ENCODE data around the gene TTN. TPM values are rescaled to one million over a fixed set of nuclear protein-coding genes. Genes with fewer than 3 reads are reported as not detected.

Gene TTN
- total RNA-seq, 1 donor from 2014 or later = 12.2 TPM

DNA sequence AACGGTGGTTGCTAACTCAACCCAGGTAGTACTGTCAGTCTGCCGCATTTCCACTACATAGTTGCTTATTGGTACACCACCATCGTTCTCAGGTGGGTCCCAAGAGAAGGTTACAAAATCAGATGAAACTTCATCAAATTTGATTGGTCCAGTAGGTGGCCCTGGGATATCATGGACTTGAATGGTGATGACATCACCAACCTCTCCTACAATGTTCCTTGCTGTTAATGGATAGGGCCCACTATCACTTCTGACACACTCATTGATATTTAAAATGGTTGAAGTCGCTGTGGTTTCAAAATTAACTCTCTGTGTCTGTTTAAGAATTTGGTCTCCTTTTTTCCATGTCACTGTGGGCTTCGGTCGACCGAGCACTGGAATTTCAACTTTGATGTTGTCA lies 232.4 kb downstream of the TTN start:
- Mint-ChIP-seq H3K27ac (no peak overlapping the region), H3K27me3 (no peaks in the 10 kb centered on the region), H3K4me1 (ENCODE audit: low read depth) (no peaks in the 10 kb centered on the region), H3K4me3 (ENCODE audit: low read depth) (no peak overlapping the region), H3K36me3 (ENCODE audit: insufficient read depth) (peaks cover 83% of the 10 kb centered on the region), H3K9me3 (ENCODE audit: low read depth) (peaks cover 10% of the 10 kb centered on the region)
- TF ChIP-seq, protein P1, sequence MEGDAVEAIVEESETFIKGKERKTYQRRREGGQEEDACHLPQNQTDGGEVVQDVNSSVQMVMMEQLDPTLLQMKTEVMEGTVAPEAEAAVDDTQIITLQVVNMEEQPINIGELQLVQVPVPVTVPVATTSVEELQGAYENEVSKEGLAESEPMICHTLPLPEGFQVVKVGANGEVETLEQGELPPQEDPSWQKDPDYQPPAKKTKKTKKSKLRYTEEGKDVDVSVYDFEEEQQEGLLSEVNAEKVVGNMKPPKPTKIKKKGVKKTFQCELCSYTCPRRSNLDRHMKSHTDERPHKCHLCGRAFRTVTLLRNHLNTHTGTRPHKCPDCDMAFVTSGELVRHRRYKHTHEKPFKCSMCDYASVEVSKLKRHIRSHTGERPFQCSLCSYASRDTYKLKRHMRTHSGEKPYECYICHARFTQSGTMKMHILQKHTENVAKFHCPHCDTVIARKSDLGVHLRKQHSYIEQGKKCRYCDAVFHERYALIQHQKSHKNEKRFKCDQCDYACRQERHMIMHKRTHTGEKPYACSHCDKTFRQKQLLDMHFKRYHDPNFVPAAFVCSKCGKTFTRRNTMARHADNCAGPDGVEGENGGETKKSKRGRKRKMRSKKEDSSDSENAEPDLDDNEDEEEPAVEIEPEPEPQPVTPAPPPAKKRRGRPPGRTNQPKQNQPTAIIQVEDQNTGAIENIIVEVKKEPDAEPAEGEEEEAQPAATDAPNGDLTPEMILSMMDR (IDR thresholded peaks at IDR 0.05; ENCODE audit: unreplicated experiment) = no peak
- no peak for DNase-seq (ENCODE audit: low spot score, unreplicated experiment)

DNA sequence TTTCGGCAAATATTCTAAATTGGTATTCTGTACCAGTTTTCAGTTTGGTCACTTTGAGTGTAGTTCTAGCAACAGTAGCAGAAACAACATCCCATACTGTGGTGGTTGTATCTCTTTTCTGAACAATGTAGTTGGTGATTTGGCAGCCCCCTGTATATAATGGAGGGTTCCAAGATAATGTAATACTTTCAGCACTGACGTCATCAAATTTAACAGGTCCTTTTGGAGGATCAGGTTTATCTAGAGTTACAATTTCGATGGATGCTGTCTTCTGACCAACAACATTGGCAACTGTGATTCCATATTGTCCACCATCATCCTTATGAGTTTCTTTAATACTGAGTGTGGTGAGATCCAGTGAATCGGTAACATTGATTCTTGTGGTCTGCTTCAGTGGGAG lies 239.0 kb downstream of the TTN start:
- Mint-ChIP-seq H3K27me3 (no peaks in the 10 kb centered on the region), H3K36me3 (ENCODE audit: insufficient read depth) (peaks cover 96% of the 10 kb centered on the region), H3K4me3 (ENCODE audit: low read depth) (no peak overlapping the region), H3K27ac (no peak overlapping the region), H3K4me1 (ENCODE audit: low read depth) (no peaks in the 10 kb centered on the region), H3K9me3 (ENCODE audit: low read depth) (peaks cover 49% of the 10 kb centered on the region)
- no peak for DNase-seq (ENCODE audit: low spot score, unreplicated experiment)
- TF ChIP-seq, protein P1 (IDR thresholded peaks at IDR 0.05; ENCODE audit: unreplicated experiment) = no peak

DNA sequence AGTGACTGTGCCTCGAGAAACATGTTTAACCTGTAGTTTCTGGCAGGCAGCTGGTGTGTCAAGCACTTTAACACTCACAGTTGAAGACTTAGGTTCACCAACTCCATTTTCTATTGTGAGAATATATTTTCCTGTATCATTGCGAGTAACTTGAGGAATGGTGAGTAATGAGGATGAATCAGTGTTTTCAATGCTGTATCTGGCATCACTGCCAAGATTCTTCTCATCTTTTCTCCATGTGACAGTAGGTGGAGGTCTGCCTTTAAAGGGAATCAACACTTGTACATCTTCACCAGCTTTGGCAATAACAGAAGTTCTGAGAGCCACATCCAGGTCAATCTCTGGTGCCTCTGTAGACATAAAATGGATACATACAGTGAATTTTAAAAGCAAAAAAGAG lies 254.2 kb downstream of the TTN start:
- no peak for DNase-seq (ENCODE audit: low spot score, unreplicated experiment)
- H3K9me3 Mint-ChIP-seq (ENCODE audit: low read depth) = no peaks in the 10 kb centered on the region
- H3K4me1 Mint-ChIP-seq (ENCODE audit: low read depth) = no peaks in the 10 kb centered on the region
- no peak overlapping the region for H3K4me3 Mint-ChIP-seq (ENCODE audit: low read depth)
- no peaks in the 10 kb centered on the region for H3K27me3 Mint-ChIP-seq
- no peak overlapping the region for H3K27ac Mint-ChIP-seq
- TF ChIP-seq, protein P1 (IDR thresholded peaks at IDR 0.05; ENCODE audit: unreplicated experiment) = no peak
- peaks cover 35% of the 10 kb centered on the region for H3K36me3 Mint-ChIP-seq (ENCODE audit: insufficient read depth)

DNA sequence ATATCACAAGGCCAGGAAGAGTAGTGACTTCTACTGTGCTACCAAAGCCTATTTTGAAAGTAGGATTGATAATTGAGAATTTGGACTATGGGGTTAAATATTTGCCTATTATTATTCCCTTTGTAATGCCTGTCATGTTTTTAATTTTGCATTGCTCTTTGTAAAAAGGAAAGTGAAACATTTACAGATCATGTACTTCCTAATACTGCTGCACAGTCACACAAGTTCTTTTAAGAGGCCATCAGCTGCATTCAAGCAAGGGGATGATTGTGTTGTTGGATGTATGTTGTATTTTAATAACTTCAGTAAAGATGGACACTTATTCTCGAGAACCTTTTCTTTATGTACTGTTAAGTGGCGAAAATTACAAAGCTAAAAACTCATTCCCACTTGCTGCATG lies 256.9 kb downstream of the TTN start:
- H3K4me3 Mint-ChIP-seq (ENCODE audit: low read depth) = no peak overlapping the region
- H3K36me3 Mint-ChIP-seq (ENCODE audit: insufficient read depth) = peaks cover 42% of the 10 kb centered on the region
- no peak for DNase-seq (ENCODE audit: low spot score, unreplicated experiment)
- H3K27ac Mint-ChIP-seq = no peak overlapping the region
- no peaks in the 10 kb centered on the region for H3K27me3 Mint-ChIP-seq
- H3K4me1 Mint-ChIP-seq (ENCODE audit: low read depth) = no peaks in the 10 kb centered on the region
- TF ChIP-seq, protein P1 (IDR thresholded peaks at IDR 0.05; ENCODE audit: unreplicated experiment) = no peak
- H3K9me3 Mint-ChIP-seq (ENCODE audit: low read depth) = no peaks in the 10 kb centered on the region

DNA sequence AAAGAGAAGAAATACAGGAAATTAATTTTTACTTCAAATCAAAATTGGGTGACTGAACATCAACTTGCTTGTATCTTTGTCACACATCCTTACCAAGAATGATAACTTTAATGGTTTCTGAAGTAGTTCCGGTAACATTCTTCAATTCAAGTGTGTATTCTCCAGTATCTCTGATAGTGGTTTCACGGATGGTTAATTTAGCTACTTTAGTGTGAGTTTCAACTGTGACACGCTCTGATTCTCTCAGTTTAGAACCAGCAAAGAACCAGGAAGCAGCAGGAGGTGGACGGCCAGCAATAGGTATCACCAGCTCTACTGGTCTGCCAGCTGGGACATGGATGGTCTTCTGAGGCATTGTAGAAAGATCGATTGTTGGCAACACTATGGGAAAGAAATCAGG lies 264.7 kb downstream of the TTN start:
- TF ChIP-seq, protein P1 (IDR thresholded peaks at IDR 0.05; ENCODE audit: unreplicated experiment) = no peak
- no peaks in the 10 kb centered on the region for H3K4me1 Mint-ChIP-seq (ENCODE audit: low read depth)
- no peak overlapping the region for H3K27ac Mint-ChIP-seq
- no peaks in the 10 kb centered on the region for H3K27me3 Mint-ChIP-seq
- H3K4me3 Mint-ChIP-seq (ENCODE audit: low read depth) = no peak overlapping the region
- H3K9me3 Mint-ChIP-seq (ENCODE audit: low read depth) = no peaks in the 10 kb centered on the region
- peaks cover 32% of the 10 kb centered on the region for H3K36me3 Mint-ChIP-seq (ENCODE audit: insufficient read depth)
- no peak for DNase-seq (ENCODE audit: low spot score, unreplicated experiment)

Data from progenitor cell of endocrine pancreas (in vitro differentiated cells).